AG10803 (cell line): Measurements from ENCODE around the gene PRPF19.

Experiments
- DNase-seq: peaks from one replicate; pipeline ENCODE4 v3.0.0; 2010; ENCODE audit warnings: low read depth
- H3K4me3 ChIP-seq: 2 replicates; pipeline ENCODE4 v1.5.1; 2011; ENCODE audit warnings: mild to moderate bottlenecking, low read length, control low read depth
- CTCF ChIP-seq: conservative IDR thresholded peaks from 2 replicates; pipeline ENCODE4 v1.5.1; 2011; ENCODE audit warnings: mild to moderate bottlenecking, low read length, control low read depth, inconsistent platforms

Gene PRPF19

GRCh38 chr11:60859616-60860250, 46.7 kb downstream of the PRPF19 start:
- H3K4me3 ChIP-seq: no peak overlapping the region
- no peak for DNase-seq
- TF ChIP-seq CTCF: no peak

- no peak for DNase-seq
- no peak overlapping the region for H3K4me3 ChIP-seq
- TF ChIP-seq CTCF: no peak
Measured at GRCh38 chr11:60858731-60859464, 47.5 kb downstream of the PRPF19 start.

GRCh38 chr11:60858236-60858635, 48.1 kb downstream of the PRPF19 start:
- no peak for DNase-seq
- no peak overlapping the region for H3K4me3 ChIP-seq
- TF ChIP-seq CTCF: no peak

DNA sequence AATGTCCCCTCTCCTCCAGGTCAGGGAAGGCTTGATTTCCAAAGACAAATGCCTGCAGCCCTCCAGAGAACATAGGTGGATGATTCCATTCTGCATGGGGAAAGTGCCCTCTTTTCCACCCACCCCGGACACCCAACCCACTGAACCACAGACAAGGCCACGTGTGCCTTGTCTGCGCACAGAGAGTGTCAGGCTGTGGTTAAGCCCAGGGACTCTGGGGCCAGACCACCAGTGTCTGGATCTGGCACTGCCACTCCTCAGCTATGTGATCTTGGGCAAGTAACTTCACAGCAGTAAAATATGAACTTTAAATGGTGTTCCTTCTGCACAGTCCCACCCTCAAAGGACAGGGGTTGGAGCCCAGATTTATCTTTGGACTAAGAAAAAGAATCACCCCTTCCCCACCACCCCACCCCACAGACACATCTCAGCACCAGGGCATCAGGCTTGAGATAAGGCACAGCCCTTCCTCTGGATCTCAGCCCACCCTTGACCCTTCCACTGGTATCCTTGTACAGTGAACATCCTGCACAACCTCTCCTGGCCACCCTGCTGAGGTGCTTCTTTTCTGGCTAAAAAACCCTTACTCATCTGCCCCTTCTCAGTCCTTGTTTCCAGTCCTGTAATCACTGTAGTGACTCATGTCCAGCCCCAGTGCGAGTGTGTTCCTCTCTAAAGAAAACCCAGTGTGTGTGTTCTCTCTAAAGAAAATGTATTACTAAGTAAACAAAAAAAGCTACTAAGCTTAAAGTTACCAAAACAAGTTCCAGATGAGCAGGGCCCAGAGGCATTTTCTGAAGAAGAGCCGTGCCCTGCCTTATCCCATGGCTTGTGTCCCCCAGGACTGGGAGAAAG, 48.8 kb downstream of the PRPF19 start:
- DNase-seq: no peak
- no peak overlapping the region for H3K4me3 ChIP-seq
- no peak for TF ChIP-seq CTCF

DNA sequence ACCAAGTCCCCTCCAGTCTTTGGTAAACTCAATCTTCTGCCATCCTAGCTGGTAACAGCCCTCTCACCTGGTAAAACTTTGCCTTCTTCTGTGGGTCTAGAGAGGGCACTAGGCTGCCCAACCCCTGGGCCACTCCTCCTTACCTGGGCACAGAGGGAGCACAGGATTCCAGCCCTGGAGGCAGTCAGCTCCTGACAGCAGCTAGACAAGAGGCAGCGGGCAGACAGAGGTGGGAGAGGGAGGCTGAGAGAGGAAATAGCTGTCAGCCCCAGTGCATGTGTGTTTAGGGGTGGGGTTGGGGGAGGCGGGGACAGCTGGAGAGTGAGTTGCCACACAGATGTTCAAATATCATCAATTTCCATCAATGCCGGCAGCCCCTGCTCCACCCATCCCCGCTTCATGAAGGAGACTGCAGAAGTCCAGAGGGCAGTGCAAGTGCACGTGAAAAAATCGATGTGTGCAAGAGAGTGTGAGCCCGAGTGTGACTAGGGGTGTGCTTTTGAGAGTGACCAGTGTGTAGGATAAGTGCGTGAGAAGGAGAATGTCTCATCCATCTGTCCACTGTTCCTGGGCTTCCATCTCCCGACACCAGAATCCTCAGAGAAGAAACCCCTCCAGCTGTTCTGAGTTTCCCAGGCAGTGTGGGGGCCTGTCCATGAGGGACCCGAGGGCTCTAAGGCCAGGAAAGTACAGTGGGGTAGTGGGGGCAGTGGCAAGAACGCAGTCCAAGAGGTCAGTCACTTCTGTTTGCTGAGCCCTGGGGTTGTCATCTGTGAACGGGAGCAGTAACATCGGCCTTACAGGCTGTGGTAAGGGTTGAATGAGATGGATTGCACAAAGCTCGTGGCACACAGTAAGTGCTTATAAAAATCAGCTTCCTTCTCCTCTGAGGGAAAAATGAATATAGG, 50.4 kb downstream of the PRPF19 start, which contains the start of gene PTGDR2:
Gene PTGDR2, minus strand, starts transcription at position 225 of the 908 bp plus-strand sequence. CDS start 2,228 bp downstream, outside the sequence.
- TF ChIP-seq CTCF: no peak
- no peak for DNase-seq
- H3K4me3 ChIP-seq: no peak within 1 kb of the TSS

DNA sequence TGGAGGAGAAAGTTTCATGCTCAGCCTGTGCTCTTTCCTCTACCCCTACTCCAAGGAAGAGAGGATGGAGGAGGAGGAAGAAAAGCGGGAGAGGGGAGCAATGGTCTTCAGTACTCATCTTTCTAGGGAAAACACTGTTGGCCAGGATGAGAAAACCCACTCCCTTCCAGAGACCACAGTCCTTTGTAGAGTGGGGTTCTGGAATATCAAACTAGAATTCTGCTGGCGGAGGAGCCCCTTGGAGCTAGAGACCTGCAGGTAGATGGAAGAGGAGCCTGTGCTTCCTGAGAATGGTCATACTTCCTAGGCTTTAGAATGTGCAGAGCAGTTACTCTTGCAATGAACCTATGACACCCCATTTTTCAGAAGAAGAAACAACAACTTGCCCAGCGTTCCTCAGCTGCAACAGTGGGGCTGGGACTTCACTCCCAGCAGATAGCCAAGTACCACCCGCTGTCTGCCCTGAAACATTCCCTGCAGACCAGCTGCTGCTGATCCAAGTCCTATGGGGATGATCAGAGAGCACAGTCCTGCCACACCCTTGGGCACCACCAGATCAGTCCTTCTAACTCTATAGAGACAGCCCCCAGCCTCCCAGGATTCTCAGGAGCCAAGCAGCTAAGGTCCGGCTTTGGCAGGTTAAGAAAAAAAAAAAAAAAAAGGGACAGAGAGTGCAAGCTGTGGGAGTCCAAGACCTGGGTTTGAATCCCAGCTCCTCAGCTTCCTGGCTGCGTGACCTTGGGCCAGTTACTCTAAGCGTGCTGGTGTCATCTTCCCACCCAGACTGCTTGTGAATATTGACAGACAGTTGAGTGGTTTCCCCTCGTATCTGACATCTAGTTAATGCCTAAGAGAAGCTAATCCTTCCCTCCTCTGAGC, 51.3 kb downstream of the PRPF19 start:
- DNase-seq: no peak
- no peak for TF ChIP-seq CTCF

More for the DNA sequence above, 51.3 kb downstream of the PRPF19 start:
- no peak overlapping the region for H3K4me3 ChIP-seq
